Liver (tissue), 3 donors: ENCODE measurements around the gene NOS2.

Experiments
- ATF3 ChIP-seq: IDR thresholded peaks from 2 replicates; pipeline ENCODE4 v1.6.1; 2016; ENCODE audit warnings: antibody characterized with exemption
- HNF4G ChIP-seq: IDR thresholded peaks from 2 replicates; pipeline ENCODE4 v1.6.1; 2016; ENCODE audit warnings: antibody characterized with exemption
- JUND ChIP-seq, 2 donors: IDR thresholded peaks; 2 replicates each; pipeline ENCODE4 v1.6.1; 2016; ENCODE audit warnings: antibody characterized with exemption in 2 of 2
- RAD21 ChIP-seq, 2 donors: IDR thresholded peaks; 2 replicates each; pipeline ENCODE4 v1.6.1; 2016; ENCODE audit warnings: antibody characterized with exemption in 2 of 2, mild to moderate bottlenecking in 2 of 2
- RXRA ChIP-seq, 2 donors: IDR thresholded peaks; 2 replicates each; pipeline ENCODE4 v1.6.1; 2017 to 2018; ENCODE audit warnings: antibody characterized with exemption in 2 of 2, mild to moderate bottlenecking in 1 of 2
- YY1 ChIP-seq: IDR thresholded peaks from 2 replicates; pipeline ENCODE4 v1.6.1; 2016; ENCODE audit warnings: antibody characterized with exemption, mild to moderate bottlenecking
- ZBTB33 ChIP-seq: IDR thresholded peaks from 2 replicates; pipeline ENCODE4 v1.6.1; 2016; ENCODE audit warnings: antibody characterized with exemption
- TF ChIP-seq, protein P1 (sequence below): fragments of 150-350 bp; IDR thresholded peaks from 2 replicates; pipeline ENCODE4 v1.5.1; 2017; ENCODE audit warnings: improper control_type of control experiment, low read depth, low read length; ENCODE audit not compliant: missing input control
- TF ChIP-seq, protein P2 (sequence below): IDR thresholded peaks from 2 replicates; pipeline ENCODE4 v1.6.1; 2016; ENCODE audit warnings: antibody characterized with exemption
- TF ChIP-seq, protein P3 (sequence below): IDR thresholded peaks from 2 replicates; pipeline ENCODE4 v1.6.1; 2016; ENCODE audit warnings: antibody characterized with exemption, mild to moderate bottlenecking
- donor health status: healthy.
- donor health status: healthy.

GRCh38 chr17:27846042-27846655, 45.8 kb upstream of the NOS2 start:
- TF ChIP-seq, protein P1, sequence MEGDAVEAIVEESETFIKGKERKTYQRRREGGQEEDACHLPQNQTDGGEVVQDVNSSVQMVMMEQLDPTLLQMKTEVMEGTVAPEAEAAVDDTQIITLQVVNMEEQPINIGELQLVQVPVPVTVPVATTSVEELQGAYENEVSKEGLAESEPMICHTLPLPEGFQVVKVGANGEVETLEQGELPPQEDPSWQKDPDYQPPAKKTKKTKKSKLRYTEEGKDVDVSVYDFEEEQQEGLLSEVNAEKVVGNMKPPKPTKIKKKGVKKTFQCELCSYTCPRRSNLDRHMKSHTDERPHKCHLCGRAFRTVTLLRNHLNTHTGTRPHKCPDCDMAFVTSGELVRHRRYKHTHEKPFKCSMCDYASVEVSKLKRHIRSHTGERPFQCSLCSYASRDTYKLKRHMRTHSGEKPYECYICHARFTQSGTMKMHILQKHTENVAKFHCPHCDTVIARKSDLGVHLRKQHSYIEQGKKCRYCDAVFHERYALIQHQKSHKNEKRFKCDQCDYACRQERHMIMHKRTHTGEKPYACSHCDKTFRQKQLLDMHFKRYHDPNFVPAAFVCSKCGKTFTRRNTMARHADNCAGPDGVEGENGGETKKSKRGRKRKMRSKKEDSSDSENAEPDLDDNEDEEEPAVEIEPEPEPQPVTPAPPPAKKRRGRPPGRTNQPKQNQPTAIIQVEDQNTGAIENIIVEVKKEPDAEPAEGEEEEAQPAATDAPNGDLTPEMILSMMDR: no peak
- TF ChIP-seq, protein P2, sequence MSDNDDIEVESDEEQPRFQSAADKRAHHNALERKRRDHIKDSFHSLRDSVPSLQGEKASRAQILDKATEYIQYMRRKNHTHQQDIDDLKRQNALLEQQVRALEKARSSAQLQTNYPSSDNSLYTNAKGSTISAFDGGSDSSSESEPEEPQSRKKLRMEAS: no peak
- TF ChIP-seq RXRA (IDR thresholded peaks at IDR 0.05): no peak
- TF ChIP-seq JUND (IDR thresholded peaks at IDR 0.05): no peak
- TF ChIP-seq RAD21 (IDR thresholded peaks at IDR 0.05): no peak
- no peak for TF ChIP-seq ZBTB33
- TF ChIP-seq HNF4G: no peak
- TF ChIP-seq, protein P3, sequence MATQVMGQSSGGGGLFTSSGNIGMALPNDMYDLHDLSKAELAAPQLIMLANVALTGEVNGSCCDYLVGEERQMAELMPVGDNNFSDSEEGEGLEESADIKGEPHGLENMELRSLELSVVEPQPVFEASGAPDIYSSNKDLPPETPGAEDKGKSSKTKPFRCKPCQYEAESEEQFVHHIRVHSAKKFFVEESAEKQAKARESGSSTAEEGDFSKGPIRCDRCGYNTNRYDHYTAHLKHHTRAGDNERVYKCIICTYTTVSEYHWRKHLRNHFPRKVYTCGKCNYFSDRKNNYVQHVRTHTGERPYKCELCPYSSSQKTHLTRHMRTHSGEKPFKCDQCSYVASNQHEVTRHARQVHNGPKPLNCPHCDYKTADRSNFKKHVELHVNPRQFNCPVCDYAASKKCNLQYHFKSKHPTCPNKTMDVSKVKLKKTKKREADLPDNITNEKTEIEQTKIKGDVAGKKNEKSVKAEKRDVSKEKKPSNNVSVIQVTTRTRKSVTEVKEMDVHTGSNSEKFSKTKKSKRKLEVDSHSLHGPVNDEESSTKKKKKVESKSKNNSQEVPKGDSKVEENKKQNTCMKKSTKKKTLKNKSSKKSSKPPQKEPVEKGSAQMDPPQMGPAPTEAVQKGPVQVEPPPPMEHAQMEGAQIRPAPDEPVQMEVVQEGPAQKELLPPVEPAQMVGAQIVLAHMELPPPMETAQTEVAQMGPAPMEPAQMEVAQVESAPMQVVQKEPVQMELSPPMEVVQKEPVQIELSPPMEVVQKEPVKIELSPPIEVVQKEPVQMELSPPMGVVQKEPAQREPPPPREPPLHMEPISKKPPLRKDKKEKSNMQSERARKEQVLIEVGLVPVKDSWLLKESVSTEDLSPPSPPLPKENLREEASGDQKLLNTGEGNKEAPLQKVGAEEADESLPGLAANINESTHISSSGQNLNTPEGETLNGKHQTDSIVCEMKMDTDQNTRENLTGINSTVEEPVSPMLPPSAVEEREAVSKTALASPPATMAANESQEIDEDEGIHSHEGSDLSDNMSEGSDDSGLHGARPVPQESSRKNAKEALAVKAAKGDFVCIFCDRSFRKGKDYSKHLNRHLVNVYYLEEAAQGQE: no peak
- TF ChIP-seq ATF3: no peak
- TF ChIP-seq YY1: no peak
